GM12892 (cell line): Measurements from ENCODE around the gene NEURL1.
A peak's percentile ranks its signal among the peaks of the same experiment; 100 is the strongest.

ENCODE experiments used
- POLR2A ChIP-seq: IDR thresholded peaks from 2 replicates; pipeline ENCODE4 v1.6.1; 2011; ENCODE audit warnings: low read depth, low read length, control low read depth
- POLR2AphosphoS5 ChIP-seq: IDR thresholded peaks from 2 replicates; pipeline ENCODE4 v1.6.1; 2011; ENCODE audit warnings: low read depth, low read length, control low read depth

DNA sequence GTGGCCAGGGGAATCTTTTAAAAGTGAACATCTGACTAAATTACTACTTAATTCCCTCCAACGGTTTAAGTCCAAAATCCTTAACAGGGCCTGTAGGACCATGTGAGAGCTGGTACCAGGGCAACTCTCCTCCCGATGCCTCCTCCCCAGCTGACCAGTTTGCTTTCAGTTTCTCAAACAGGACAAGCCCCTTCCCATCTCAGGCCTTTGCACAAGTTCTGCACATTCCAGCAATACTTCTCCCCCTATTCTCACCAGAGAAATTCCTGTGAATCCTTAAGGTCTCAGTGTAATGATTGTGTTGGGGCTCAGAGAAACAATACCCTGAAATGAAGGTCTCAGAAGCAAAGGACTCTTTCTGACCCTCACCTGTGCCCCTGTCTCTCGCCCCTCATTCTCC is 26.8 kb upstream of the NEURL1 start:
- TF ChIP-seq POLR2AphosphoS5 (0 out of 2 replicates have a peak, but pooled peaks have one; percentile 13), POLR2A (peak; percentile 28; the same call in 1 of the 2 replicates)
